ENCODE measurements around the gene MFSD2A. TPM values are rescaled to one million over a fixed set of nuclear protein-coding genes. Genes with fewer than 3 reads are reported as not detected.

MFSD2A gene
- total and polyA plus RNA-seq, 9 of the 15 experiments (the other 6 are each of a cell fraction or from before 2014, with no cell fraction given): 0.06 to 0.40 (median 0.15) TPM; not detected in 4

DNA sequence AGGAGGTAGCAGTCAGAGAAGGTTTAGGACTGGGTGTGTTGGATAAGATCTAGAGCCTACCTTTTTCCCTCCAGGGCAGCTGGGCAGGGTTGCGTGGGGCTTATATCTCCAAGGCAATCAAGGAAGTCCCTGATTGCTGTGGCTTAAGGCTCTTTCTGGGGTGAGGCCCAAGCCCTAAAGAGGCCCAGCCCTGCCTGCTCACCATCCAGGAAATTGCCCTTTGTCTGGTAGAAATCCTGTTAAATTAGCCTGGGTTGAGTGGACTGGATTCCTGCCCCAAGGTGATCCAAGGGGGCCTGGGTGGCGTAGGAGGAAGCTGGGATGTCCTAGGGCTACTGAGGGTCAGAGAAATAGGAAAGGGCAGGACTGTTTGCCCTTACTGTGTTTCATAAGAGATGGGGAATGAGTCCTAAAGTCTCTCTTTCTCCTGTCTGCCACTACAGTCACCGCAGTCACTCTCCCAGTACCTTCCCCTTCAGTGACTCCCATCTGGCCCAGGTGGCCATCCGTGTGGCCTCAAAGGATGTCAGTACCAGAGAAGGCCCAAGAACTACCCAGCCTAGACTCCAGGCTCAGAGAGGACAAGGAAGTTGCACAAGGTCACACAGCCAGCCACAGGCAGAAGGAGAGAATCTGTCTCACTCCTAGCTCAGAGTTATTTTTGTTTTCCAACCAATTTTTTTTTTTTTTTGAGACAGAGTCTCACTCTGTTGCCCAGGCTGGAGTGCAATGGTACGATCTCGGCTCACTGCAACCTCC is 25.8 kb downstream of the MFSD2A start:
- ChIA-PET POLR2A (no interaction called here), CTCF (ENCODE audit: low intra/inter-chr PET ratio) (no interaction called here)
- peak in 2 of 4 experiments; percentile 14 to 30 for DNase-seq (ENCODE audit: extremely low read depth in 1 of 4, low spot score in 3 of 4)
- Histone ChIP-seq H3K9ac (ENCODE audit: insufficient read depth in 1 of 2, low read depth in 2 of 2, low read length in 2 of 2) (peak overlapping the region in 1 of 2 experiments; percentile 39; a peak in 1 of 4 replicates), H3K4me2 (ENCODE audit: insufficient read depth, low read length) (no peak overlapping the region), H3K9me1 (ENCODE audit: control insufficient read depth, insufficient read depth, low read length) (no peaks in the 10 kb centered on the region), H3K4me3 (no peak overlapping the region), H4K20me1 (replicated peaks; ENCODE audit: control insufficient read depth, insufficient read depth, low read length) (no peaks in the 10 kb centered on the region), H3K27ac (ENCODE audit: extremely low read depth, low read depth, low read length) (no peak overlapping the region), H3K79me2 (ENCODE audit: control insufficient read depth, insufficient read depth, low read length) (no peaks in the 10 kb centered on the region), H3K27me3 (ENCODE audit: control insufficient read depth in 2 of 2, insufficient read depth in 2 of 2, low read length in 2 of 2) (no peaks in the 10 kb centered on the region), H3K36me3 (ENCODE audit: control insufficient read depth, insufficient read depth, low read length) (no peaks in the 10 kb centered on the region), H3K4me1 (replicated peaks in 1 of 2; ENCODE audit: control insufficient read depth in 2 of 2, insufficient read depth in 2 of 2, low read length in 2 of 2) (peaks cover 3 to 8% of the 10 kb centered on the region in 2 experiments; a peak in 4 of 5 replicates), H2AFZ (ENCODE audit: low read depth, low read length) (peak overlapping the region; percentile 21; the same call in 1 of the 2 replicates), H3K9me3 (replicated peaks; ENCODE audit: control insufficient read depth, insufficient read depth, low read depth, low read length) (no peaks in the 10 kb centered on the region)
- no TSS peak for BruUV-seq (replicated peaks)
- intact Hi-C loops (cut with micrococcal nuclease) (no loop called here), in situ Hi-C loops (cut with MboI) (loop anchor here (5.0 kb wide), 1 partner anchor 158 kb away; no protein-coding TSS in a partner anchor)
- FAIRE-seq: no peak
- 33% methylated on average over 4 of the region's 6 CpGs for WGBS (ENCODE audit: insufficient coverage, low coverage, missing lambda C conversion rate)
- ATAC-seq: peak; percentile 68
- TF ChIP-seq RAD21 (CRISPR knock-in tag; conservative IDR thresholded peaks at IDR 0.05 in 1 of 2, IDR thresholded peaks at IDR 0.05 in 1 of 2): no peak
- peak; percentile 83 for TF ChIP-seq RBM25 (IDR thresholded peaks at IDR 0.05; ENCODE audit: low read depth, low read length, severe bottlenecking)
- TF ChIP-seq CHD1 (IDR thresholded peaks at IDR 0.05; ENCODE audit: low read length): no peak
- TF ChIP-seq CC2D1A (IDR thresholded peaks at IDR 0.05): no peak
- TF ChIP-seq, protein P1, sequence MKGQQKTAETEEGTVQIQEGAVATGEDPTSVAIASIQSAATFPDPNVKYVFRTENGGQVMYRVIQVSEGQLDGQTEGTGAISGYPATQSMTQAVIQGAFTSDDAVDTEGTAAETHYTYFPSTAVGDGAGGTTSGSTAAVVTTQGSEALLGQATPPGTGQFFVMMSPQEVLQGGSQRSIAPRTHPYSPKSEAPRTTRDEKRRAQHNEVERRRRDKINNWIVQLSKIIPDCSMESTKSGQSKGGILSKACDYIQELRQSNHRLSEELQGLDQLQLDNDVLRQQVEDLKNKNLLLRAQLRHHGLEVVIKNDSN (CRISPR knock-in tag; IDR thresholded peaks at IDR 0.05): no peak
- TF ChIP-seq RBM15 (IDR thresholded peaks at IDR 0.05; ENCODE audit: insufficient read depth, low read length): no peak
- TF ChIP-seq ZFX (CRISPR knock-in tag; IDR thresholded peaks at IDR 0.05): peak; percentile 28; the same call in 1 of the 2 replicates
- no peak for TF ChIP-seq ZNF324 (CRISPR knock-in tag; IDR thresholded peaks at IDR 0.05)
- no peak for TF ChIP-seq ARHGAP35 (IDR thresholded peaks at IDR 0.05; ENCODE audit: partially characterized antibody)
- no peak for TF ChIP-seq TCF3 (CRISPR knock-in tag; IDR thresholded peaks at IDR 0.05)
- 0 out of 2 replicates have a peak, but pooled peaks have one; percentile 19 for TF ChIP-seq ZEB2 (IDR thresholded peaks at IDR 0.05)
- TF ChIP-seq MCM7 (IDR thresholded peaks at IDR 0.05): no peak
- peak; percentile 80; the same call in 1 of the 2 replicates for TF ChIP-seq CTBP1 (IDR thresholded peaks at IDR 0.05; ENCODE audit: borderline replicate concordance)
- TF ChIP-seq, protein P2, sequence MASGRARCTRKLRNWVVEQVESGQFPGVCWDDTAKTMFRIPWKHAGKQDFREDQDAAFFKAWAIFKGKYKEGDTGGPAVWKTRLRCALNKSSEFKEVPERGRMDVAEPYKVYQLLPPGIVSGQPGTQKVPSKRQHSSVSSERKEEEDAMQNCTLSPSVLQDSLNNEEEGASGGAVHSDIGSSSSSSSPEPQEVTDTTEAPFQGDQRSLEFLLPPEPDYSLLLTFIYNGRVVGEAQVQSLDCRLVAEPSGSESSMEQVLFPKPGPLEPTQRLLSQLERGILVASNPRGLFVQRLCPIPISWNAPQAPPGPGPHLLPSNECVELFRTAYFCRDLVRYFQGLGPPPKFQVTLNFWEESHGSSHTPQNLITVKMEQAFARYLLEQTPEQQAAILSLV (tag; IDR thresholded peaks at IDR 0.05): no peak
- TF ChIP-seq RNF2 (IDR thresholded peaks at IDR 0.05): peak; percentile 33; the same call in 1 of the 2 replicates
- no peak for TF ChIP-seq RFX1 (IDR thresholded peaks at IDR 0.05)
- no peak for TF ChIP-seq NEUROD1 (IDR thresholded peaks at IDR 0.05; ENCODE audit: borderline replicate concordance, low read depth, low read length, partially characterized antibody)
- peak; percentile 18; the same call in 1 of the 2 replicates for TF ChIP-seq SMARCE1 (IDR thresholded peaks at IDR 0.05)
- TF ChIP-seq TRIM24 (IDR thresholded peaks at IDR 0.05): no peak
- no peak for TF ChIP-seq E2F3 (CRISPR knock-in tag; IDR thresholded peaks at IDR 0.05)
- no peak for TF ChIP-seq SIN3B (IDR thresholded peaks at IDR 0.05; ENCODE audit: low read depth)
- peak; percentile 70 for TF ChIP-seq BCOR (IDR thresholded peaks at IDR 0.05)
- no peak for TF ChIP-seq HNRNPH1 (optimal IDR thresholded peaks at IDR 0.05; ENCODE audit: low read depth, low read length)
- no peak for TF ChIP-seq PHF8 (IDR thresholded peaks at IDR 0.05; ENCODE audit: borderline replicate concordance, low read length)

Measured in K562 (cell line).